ENCODE results near the gene BAD. TPM values are rescaled to one million over a fixed set of nuclear protein-coding genes. Genes with fewer than 3 reads are reported as not detected.

Gene BAD
- total RNA-seq, 1 donor from 2014 or later: 46.9 TPM

GRCh38 chr11:64229090-64229743, 55.2 kb downstream of the BAD start:
- Mint-ChIP-seq H3K4me3 (ENCODE audit: low read depth) (peak overlapping the region; percentile 78), H3K4me1 (ENCODE audit: low read depth) (peaks cover 16% of the 10 kb centered on the region), H3K27me3 (no peaks in the 10 kb centered on the region), H3K9me3 (ENCODE audit: low read depth) (no peaks in the 10 kb centered on the region), H3K36me3 (ENCODE audit: insufficient read depth) (no peaks in the 10 kb centered on the region), H3K27ac (peak overlapping the region; percentile 93)
- TF ChIP-seq CTCF (IDR thresholded peaks at IDR 0.05; ENCODE audit: unreplicated experiment): no peak
- no peak for DNase-seq (ENCODE audit: low spot score, unreplicated experiment)

- no peaks in the 10 kb centered on the region for H3K27me3 Mint-ChIP-seq
- H3K36me3 Mint-ChIP-seq (ENCODE audit: insufficient read depth): no peaks in the 10 kb centered on the region
- H3K4me1 Mint-ChIP-seq (ENCODE audit: low read depth): peaks cover 16% of the 10 kb centered on the region
- H3K27ac Mint-ChIP-seq: no peak overlapping the region
- DNase-seq (ENCODE audit: low spot score, unreplicated experiment): no peak
- H3K9me3 Mint-ChIP-seq (ENCODE audit: low read depth): no peaks in the 10 kb centered on the region
- peak overlapping the region; percentile 87 for H3K4me3 Mint-ChIP-seq (ENCODE audit: low read depth)
- no peak for TF ChIP-seq CTCF (IDR thresholded peaks at IDR 0.05; ENCODE audit: unreplicated experiment)
Measured at GRCh38 chr11:64227405-64227956, 57.0 kb downstream of the BAD start.

GRCh38 chr11:64226507-64227051, 57.9 kb downstream of the BAD start:
- no peaks in the 10 kb centered on the region for H3K36me3 Mint-ChIP-seq (ENCODE audit: insufficient read depth)
- no peak overlapping the region for H3K27ac Mint-ChIP-seq
- H3K9me3 Mint-ChIP-seq (ENCODE audit: low read depth): no peaks in the 10 kb centered on the region
- H3K4me3 Mint-ChIP-seq (ENCODE audit: low read depth): peak overlapping the region; percentile 87
- DNase-seq (ENCODE audit: low spot score, unreplicated experiment): no peak
- TF ChIP-seq CTCF (IDR thresholded peaks at IDR 0.05; ENCODE audit: unreplicated experiment): no peak
- H3K4me1 Mint-ChIP-seq (ENCODE audit: low read depth): peaks cover 16% of the 10 kb centered on the region
- no peaks in the 10 kb centered on the region for H3K27me3 Mint-ChIP-seq

GRCh38 chr11:64225608-64226506, 58.6 kb downstream of the BAD start, which contains the start of the genes NUDT22 and TRPT1:
NUDT22 (plus strand) TSS chr11:64226274; CDS start chr11:64226653, 379 bp downstream.
TRPT1 (minus strand) TSS chr11:64226186; CDS start chr11:64225860, 326 bp downstream.
- H3K4me1 Mint-ChIP-seq (ENCODE audit: low read depth): peaks cover 14% of the 10 kb centered on the region
- no peaks in the 10 kb centered on the region for H3K9me3 Mint-ChIP-seq (ENCODE audit: low read depth)

More at GRCh38 chr11:64225608-64226506, 58.6 kb downstream of the BAD start, which contains the start of the genes NUDT22 and TRPT1:
- Mint-ChIP-seq H3K27me3 (no peaks in the 10 kb centered on the region), H3K4me3 (ENCODE audit: low read depth) (peak within 1 kb of the TSS; percentile 87), H3K36me3 (ENCODE audit: insufficient read depth) (no peaks in the 10 kb centered on the region), H3K27ac (peak within 1 kb of the TSS; percentile 88)
- DNase-seq (ENCODE audit: low spot score, unreplicated experiment): peak; percentile 87
- TF ChIP-seq CTCF (IDR thresholded peaks at IDR 0.05; ENCODE audit: unreplicated experiment): peak; percentile 39
